VCaP (cell line): ENCODE data around the gene KRT76.

Source experiments
- H3K27ac ChIP-seq: fragments of 450-650 bp; 2 replicates; pipeline ENCODE4 v1.5.1; 2017
- TF ChIP-seq, protein P1 (sequence below): fragments of 450-650 bp; conservative IDR thresholded peaks from 2 replicates; pipeline ENCODE4 v1.5.1; 2017; ENCODE audit warnings: mild to moderate bottlenecking, moderate library complexity

Gene KRT76

DNA sequence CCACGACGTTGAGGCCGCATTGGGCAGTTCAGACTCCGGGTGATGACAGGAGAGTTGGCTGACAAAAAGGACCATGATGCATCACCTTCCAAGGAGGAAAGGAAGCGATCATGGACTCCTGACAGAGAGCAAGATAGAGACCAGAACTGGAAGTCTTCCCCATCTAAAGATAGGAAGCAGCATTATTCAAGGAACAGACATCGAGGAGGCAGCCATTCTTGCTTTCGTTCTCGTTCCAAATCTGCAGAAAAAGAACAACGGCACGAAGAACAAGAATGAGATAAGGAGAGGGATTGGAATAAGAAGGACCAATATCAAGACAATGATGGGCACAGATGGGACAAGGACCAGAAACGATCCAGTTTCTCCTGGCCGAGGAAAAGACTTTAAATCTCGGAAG lies 46.8 kb downstream of the KRT76 start:
- no peak overlapping the region for H3K27ac ChIP-seq
- TF ChIP-seq, protein P1, sequence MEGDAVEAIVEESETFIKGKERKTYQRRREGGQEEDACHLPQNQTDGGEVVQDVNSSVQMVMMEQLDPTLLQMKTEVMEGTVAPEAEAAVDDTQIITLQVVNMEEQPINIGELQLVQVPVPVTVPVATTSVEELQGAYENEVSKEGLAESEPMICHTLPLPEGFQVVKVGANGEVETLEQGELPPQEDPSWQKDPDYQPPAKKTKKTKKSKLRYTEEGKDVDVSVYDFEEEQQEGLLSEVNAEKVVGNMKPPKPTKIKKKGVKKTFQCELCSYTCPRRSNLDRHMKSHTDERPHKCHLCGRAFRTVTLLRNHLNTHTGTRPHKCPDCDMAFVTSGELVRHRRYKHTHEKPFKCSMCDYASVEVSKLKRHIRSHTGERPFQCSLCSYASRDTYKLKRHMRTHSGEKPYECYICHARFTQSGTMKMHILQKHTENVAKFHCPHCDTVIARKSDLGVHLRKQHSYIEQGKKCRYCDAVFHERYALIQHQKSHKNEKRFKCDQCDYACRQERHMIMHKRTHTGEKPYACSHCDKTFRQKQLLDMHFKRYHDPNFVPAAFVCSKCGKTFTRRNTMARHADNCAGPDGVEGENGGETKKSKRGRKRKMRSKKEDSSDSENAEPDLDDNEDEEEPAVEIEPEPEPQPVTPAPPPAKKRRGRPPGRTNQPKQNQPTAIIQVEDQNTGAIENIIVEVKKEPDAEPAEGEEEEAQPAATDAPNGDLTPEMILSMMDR, result no peak

DNA sequence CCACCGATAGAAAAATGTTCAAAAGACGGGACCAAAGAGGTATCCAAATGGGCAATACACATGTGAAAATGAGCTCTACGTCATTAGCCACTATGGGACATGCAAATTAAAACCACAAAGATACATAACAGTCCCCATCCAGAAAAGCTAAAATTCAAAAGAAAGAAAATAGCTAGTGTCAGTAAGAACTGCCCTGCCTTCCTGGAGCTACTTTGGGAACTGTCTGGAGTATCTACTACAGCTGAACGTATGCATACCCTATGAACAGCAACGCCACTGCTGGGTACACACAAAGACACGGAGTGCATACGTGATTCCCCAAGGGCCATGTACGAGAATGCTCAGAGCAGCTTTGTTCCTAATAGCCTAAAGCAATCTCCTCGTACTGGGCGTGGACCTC lies 48.0 kb downstream of the KRT76 start:
- TF ChIP-seq, protein P1, result no peak
- H3K27ac ChIP-seq, result no peak overlapping the region

DNA sequence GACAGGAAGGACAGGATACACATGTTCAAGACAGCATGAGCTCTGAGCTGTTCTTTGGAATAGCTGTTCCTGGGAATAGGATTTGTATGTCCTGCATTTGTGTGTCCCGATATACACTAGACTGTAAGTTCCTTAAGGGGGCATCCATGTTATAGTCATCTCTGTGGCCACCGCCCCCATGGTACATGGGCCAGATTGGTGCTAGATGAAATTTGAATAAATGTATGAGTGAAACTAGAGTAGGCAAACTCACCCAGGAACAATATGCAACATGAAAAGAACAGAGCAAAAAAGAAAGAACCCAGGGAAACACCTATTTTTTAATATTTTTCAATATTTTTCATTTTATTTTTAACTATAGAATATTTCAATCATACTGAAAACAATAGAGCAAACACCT lies 48.8 kb downstream of the KRT76 start:
- no peak overlapping the region for H3K27ac ChIP-seq
- TF ChIP-seq, protein P1, result no peak

DNA sequence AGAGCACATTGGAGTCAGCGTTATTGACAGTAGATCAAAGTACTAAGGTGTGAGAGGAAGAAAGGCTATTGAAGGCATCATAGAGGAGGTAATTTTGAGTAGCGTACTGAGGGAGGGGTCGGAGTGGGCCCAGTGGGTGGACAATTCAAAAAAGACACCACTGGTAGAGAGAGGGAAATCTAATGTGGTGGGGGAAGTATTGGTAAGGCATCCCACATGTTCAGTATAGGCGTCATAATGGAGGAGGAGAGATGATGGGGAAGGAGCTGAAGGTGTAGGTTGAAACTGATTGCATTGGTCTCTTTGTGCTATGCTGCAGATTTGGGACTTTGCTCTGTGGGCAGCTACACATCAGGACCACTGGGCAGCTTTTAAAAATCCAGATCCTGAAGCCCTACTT lies 50.1 kb downstream of the KRT76 start:
- no peak overlapping the region for H3K27ac ChIP-seq
- TF ChIP-seq, protein P1, result no peak

DNA sequence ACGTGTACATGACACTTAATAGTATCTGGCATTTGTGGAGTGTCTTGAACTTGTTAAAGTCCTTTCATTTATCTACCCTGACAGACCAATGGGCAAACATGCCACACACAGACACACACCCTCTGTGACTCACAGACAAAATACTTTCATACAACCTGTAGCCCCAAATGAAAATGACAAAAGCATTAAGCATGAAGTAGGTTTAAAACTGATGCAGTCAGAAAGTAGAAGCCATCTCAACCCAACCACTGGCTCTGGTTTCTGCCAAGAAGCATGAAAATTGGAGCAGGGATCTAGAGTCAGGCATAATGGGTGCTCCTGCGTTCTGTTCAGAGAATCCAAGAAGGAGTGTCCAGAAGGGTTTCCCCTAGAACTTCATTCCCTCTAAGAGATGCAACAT lies 50.7 kb downstream of the KRT76 start:
- TF ChIP-seq, protein P1, result no peak
- no peak overlapping the region for H3K27ac ChIP-seq

DNA sequence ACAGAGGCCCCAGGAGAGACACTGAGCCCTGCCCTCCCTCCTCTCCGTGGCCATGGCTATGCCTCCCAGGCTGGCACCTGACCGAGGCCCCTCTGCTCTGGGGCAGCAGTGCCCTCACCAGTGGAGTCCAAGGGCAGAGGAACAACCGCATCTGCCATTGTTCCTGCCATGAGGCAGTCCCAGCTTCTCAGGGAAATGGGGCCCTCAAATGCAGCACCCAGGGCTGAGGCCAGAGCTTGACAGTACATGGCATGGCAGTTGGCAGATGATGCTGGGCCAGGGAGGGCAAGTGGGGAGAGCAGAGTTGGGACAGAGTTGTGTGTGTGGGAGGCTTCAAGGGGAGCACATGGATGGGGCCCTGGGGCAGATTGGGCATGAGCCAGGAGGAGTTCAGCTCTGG lies 52.8 kb downstream of the KRT76 start:
- H3K27ac ChIP-seq, result no peak overlapping the region
- TF ChIP-seq, protein P1, result no peak

DNA sequence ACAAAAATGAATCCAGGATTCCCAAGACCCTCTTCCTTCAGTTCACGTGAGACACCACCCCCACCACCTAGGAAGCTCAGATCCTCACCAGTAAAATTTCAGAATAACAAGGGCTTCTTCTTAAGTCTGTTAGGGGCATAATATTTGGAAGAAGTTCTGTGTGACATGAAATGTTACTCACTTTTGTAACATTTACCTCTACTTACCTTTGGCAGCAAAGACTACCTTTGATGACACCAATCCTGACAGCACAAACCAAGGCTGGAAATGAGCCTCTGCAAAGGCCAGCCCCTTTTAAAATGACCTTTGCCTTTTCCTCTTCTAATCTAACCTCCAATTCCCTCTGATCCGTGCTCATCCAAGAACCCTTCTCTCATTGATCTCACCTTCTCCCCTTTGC lies 54.5 kb downstream of the KRT76 start:
- no peak overlapping the region for H3K27ac ChIP-seq
- TF ChIP-seq, protein P1, result no peak
